GM20000 (cell line): Measurements from ENCODE around the gene FCMR.

Experiments used
- DNase-seq: peaks from one replicate; pipeline ENCODE4 v3.0.0; 2012; ENCODE audit warnings: low spot score
- TF ChIP-seq, protein P1 (sequence below): IDR thresholded peaks from 2 replicates; pipeline ENCODE4 v1.5.1; 2012; ENCODE audit warnings: mild to moderate bottlenecking, control low read depth; ENCODE audit errors: extremely low read depth, missing control alignments

FCMR gene

DNA sequence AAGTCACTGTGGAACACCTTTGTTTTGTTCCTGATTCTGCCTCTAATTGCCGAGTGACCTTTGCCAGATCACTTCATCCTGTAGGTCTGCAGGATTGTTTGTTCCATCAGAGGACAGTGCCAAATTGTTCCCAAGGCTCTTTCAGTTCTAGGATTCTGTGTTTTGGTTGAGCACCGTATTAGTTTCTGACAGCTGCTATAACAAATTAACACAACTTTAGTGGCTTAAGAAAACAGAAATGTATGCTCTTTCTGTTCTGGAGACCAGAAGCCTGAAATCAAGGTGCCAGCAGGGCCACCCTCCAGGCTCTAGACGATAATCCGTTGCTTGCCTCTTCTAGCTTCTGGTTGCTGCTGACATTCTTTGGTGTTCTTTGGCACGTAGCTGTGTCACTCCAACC, 27.9 kb upstream of the FCMR start:
- TF ChIP-seq, protein P1, sequence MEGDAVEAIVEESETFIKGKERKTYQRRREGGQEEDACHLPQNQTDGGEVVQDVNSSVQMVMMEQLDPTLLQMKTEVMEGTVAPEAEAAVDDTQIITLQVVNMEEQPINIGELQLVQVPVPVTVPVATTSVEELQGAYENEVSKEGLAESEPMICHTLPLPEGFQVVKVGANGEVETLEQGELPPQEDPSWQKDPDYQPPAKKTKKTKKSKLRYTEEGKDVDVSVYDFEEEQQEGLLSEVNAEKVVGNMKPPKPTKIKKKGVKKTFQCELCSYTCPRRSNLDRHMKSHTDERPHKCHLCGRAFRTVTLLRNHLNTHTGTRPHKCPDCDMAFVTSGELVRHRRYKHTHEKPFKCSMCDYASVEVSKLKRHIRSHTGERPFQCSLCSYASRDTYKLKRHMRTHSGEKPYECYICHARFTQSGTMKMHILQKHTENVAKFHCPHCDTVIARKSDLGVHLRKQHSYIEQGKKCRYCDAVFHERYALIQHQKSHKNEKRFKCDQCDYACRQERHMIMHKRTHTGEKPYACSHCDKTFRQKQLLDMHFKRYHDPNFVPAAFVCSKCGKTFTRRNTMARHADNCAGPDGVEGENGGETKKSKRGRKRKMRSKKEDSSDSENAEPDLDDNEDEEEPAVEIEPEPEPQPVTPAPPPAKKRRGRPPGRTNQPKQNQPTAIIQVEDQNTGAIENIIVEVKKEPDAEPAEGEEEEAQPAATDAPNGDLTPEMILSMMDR: no peak
- DNase-seq: no peak

DNA sequence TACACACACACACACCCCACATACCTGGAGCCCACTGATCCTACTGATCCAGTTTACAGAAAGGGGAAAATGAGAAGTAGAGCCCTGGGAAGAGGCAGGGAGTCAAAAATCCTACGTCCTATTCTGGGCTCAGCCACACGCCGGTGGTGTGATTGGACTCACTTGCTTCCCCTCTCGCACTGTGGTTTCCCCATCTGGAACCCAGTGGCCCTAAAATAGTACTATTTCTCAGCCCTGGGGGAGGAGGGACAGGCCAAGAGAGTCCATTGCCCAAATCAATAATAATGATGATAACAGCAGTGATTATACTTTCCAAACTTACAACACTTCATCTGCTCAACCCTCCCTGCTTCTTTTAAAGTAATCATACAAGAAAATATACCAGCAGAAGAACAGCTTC, 27.5 kb upstream of the FCMR start:
- no peak for DNase-seq
- TF ChIP-seq, protein P1: no peak

DNA sequence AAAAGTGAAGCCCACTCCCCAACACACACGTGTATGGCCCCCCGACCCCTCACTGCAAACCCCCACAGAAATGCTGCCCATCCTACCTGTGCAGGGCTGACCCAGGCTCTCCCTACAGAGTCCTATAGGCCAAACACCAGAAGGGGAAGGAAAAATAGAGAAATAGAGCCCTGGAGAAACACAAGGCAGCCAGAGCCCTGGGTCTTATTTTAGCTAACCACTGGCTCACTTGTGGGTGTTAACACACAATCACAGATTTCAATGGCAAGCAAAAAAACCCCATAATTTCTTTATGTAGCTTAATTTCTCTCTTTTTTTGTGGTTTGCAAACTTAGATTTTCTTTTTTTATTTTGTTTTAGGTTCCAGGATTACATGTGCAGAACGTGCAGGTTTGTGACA, 25.5 kb upstream of the FCMR start:
- TF ChIP-seq, protein P1: no peak
- DNase-seq: no peak

DNA sequence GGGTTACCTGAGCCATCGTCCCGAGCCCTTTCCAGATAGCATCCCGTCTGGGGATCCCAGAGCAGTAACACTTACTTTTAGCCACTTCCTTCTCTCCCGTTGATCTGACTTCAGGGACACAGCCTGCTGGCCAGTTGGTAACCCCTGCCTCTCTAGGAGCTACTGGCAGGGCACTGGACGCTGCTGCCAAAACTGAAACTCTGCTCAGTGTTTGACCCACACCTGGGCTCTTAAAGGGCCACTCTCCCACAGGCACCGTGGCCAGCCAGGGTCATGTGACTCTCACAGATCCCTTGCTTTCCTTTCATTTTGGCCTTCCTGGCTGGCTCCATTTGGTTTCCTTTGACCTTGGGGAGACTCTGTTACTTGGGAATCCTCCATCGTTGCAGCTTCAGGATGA, 24.5 kb upstream of the FCMR start, which contains the start of gene PIGR:
TSS of gene PIGR (minus strand) at position 206 of the 400 bp plus-strand sequence. CDS start 5,935 bp downstream, outside the sequence.
- TF ChIP-seq, protein P1: no peak
- DNase-seq: no peak

DNA sequence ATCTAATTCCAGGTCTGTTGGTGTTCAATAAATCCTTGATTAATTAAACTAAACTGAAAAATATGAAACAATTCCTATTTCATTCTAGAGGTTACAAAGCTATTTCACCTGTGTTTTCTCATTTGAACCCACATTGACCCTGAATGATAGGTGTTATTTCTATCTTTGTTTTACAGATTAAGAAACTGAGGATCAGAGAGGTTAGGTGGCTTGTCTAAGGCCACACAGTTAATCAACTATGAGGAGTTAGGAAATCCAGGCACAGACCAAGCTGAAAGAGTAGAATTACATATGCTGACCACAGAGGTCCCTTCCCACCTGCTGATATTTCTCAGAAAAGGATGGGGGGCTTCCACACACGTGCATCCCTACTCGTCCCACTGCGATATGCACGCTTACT, 24.0 kb upstream of the FCMR start:
- no peak for DNase-seq
- TF ChIP-seq, protein P1: no peak

DNA sequence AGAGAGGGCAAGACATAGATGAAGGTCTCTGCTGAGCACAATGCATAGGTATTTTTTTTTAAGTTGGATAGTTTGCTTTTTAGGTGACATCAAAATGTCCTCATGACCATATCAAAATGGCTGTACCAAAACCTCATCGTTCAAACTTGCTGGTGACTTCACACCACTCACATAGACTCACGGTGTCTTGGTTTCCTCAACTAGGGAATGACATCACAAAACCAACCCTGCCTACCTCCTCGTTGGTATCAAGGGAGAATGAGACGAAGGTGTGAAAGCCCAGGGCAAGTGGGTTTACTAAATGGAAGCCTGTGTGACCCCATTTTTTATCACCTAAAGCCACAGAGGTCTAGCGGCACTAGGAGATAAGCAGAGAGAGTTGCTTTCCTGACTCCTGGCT, 23.0 kb upstream of the FCMR start:
- TF ChIP-seq, protein P1: no peak
- no peak for DNase-seq

DNA sequence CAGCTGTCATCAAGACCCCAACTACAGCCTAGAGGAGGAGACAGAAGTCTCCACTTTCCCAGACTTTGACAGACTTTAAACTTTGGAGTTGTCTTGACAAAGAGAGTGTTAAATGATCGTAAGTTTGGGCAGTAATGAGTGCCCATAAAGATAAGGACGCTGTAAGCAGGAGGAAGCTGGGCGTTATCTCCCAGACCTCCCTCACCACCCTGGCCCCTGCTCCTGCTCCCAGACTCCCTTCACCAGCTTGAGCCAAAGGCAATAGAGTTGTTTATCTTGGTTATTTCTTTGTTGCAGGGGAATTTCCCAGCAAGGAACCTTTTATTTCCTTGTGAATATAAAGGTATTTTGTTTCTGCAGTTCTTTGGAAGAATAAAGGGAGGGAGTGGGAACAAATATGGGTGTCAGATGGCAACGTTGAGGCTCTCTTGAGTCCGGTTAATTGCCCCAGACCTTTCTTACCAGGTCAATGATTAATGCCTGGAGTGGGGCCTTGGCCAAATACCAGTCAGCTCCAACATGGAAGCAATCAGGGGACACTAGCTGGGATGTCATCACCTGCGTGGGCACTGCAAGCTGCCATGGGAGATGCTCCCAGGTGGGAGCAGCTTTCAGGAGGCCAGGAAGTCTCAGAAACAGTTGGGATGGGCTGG, 20.2 kb upstream of the FCMR start:
- no peak for DNase-seq
- TF ChIP-seq, protein P1: no peak
